ENCODE measurements around the gene SDC4.

GRCh38 chr20:45353746-45354145, 5.5 kb upstream of the SDC4 start:
- TF ChIP-seq CTCF (IDR thresholded peaks at IDR 0.05) (no peak), POLR2A (IDR thresholded peaks at IDR 0.05) (no peak), EP300 (IDR thresholded peaks at IDR 0.05) (no peak)
